IPS-18a (cell line): ENCODE data around the gene KCTD11.
"Not testable (repeated sequence)": the region's sequence is repeated elsewhere in the genome, so short reads cannot be mapped to it uniquely, and the experiment has no call there.

Experiments used
- H3K27ac ChIP-seq: one replicate; pipeline ENCODE4 v1.5.1; 2013; ENCODE audit warnings: low read length
- H3K27me3 ChIP-seq: one replicate; pipeline ENCODE4 v1.6.1; 2013; ENCODE audit warnings: mild to moderate bottlenecking, low read length; ENCODE audit not compliant: control insufficient read depth, insufficient read depth
- H3K36me3 ChIP-seq: one replicate; pipeline ENCODE4 v1.6.1; 2013; ENCODE audit warnings: low read depth, low read length; ENCODE audit not compliant: control insufficient read depth
- H3K4me1 ChIP-seq: one replicate; pipeline ENCODE4 v1.6.1; 2013; ENCODE audit warnings: low read depth, low read length; ENCODE audit not compliant: control insufficient read depth
- H3K4me3 ChIP-seq: one replicate; pipeline ENCODE4 v1.5.1; 2013; ENCODE audit warnings: low read length
- H3K9ac ChIP-seq: one replicate; pipeline ENCODE4 v1.6.1; 2013; ENCODE audit warnings: mild to moderate bottlenecking, low read length, moderate library complexity
- H3K9me3 ChIP-seq: one replicate; pipeline ENCODE4 v1.6.1; 2013; ENCODE audit warnings: low read depth, low read length; ENCODE audit not compliant: control insufficient read depth

KCTD11 gene

DNA sequence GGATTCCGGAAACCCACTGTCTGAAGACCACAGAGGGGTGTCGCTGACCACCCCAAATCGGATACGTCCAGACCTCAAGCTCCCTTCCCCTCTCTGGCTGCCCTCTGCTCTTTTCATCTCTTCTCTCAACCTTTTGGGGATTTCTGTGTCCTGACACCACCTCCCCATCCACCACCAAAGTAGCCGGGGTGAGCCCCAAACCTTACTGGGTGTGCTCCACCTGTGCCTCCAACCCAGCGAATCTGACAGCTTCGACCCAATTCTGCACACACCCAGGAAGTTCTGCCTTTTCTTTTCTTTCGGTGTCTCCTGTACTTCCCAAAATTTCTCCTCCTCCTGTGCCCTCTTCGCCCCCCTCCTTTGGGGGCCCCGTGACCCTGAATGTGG is 534 bp downstream of the KCTD11 start:
- peak overlapping the region; percentile 66 for H3K9ac ChIP-seq
- peak overlapping the region; percentile 74 for H3K4me3 ChIP-seq
- H3K36me3 ChIP-seq = no peaks in the 10 kb centered on the region
- H3K4me1 ChIP-seq = peaks cover 16% of the 10 kb centered on the region
- H3K9me3 ChIP-seq = no peaks in the 10 kb centered on the region
- H3K27ac ChIP-seq = no peak overlapping the region
- H3K27me3 ChIP-seq = peaks cover 5% of the 10 kb centered on the region

DNA sequence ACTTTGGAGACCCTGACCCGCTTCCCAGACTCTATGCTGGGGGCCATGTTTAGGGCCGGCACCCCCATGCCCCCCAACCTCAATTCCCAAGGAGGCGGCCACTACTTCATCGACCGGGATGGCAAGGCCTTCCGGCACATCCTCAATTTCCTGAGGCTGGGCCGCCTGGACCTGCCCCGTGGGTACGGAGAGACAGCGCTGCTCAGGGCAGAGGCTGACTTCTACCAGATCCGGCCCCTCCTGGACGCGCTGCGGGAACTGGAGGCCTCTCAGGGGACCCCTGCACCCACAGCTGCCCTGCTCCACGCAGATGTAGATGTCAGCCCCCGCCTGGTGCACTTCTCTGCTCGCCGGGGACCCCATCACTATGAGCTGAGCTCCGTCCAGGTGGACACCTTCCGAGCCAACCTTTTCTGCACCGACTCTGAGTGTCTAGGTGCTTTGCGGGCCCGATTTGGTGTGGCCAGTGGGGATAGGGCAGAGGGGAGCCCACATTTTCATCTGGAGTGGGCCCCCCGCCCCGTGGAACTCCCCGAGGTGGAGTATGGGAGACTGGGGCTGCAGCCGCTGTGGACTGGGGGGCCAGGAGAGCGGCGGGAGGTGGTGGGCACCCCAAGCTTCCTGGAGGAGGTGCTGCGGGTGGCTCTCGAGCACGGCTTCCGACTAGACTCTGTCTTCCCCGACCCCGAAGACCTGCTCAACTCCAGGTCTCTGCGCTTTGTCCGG is 1.1 kb downstream of the KCTD11 start:
- H3K4me3 ChIP-seq = peak overlapping the region; percentile 74
- H3K9ac ChIP-seq = no peak overlapping the region
- no peaks in the 10 kb centered on the region for H3K9me3 ChIP-seq
- no peak overlapping the region for H3K27ac ChIP-seq
- H3K27me3 ChIP-seq = peaks cover 5% of the 10 kb centered on the region
- H3K36me3 ChIP-seq = no peaks in the 10 kb centered on the region
- H3K4me1 ChIP-seq = peaks cover 16% of the 10 kb centered on the region

DNA sequence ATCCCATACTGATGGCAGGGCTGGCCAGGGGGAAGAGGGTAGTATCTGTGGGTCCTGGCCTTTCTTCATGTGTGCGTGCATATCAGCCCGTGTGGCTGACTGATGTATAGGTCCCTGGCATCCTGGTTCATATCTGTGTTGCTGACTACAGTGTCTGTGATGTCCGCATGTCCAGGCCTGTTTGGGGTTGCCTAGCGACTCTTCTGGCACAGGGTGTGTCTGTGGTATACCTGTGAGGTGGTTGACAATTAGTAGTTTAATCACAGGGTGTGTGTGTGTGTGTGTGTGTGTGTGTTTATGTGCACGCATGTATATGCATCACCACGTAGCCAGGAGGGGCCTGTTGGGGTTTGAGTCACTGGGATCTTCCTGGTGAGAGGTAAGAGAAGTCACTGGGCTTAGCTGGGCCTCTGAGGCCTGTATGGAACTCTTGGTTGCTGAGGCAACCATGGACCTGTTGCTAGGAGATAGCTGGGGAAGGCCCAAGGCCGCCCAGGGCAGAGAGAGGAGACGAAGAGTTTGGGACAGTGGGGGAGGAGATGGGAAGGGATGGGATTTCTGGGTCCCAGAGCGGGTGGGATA is 2.4 kb downstream of the KCTD11 start:
- H3K27me3 ChIP-seq = peaks cover 5% of the 10 kb centered on the region
- no peak overlapping the region for H3K9ac ChIP-seq
- H3K9me3 ChIP-seq = no peaks in the 10 kb centered on the region
- H3K4me3 ChIP-seq = no peak overlapping the region
- no peaks in the 10 kb centered on the region for H3K36me3 ChIP-seq
- peaks cover 15% of the 10 kb centered on the region for H3K4me1 ChIP-seq
- no peak overlapping the region for H3K27ac ChIP-seq

DNA sequence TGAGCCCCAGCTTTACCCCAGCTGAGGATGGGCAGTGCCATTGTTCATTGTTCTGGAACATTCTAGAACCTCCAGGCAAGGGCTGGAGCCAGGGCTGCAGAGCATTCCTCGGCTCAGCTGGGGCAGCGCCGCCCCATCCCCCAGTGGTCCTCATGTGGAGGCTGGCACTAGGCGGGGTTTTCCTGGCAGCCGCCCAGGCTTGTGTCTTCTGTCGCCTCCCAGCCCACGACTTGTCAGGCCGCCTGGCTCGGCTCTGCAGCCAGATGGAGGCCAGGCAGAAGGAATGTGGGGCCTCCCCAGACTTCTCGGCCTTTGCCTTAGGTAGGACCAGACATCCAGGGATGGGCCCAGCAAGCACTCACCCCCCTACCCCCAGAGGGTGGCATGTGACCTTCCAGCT is 3.1 kb downstream of the KCTD11 start, which contains the start of gene TMEM95:
TSS of gene TMEM95 (plus strand) at position 104 of the 400 bp plus-strand sequence. CDS start at position 153, 49 bp downstream.
- peaks cover 8% of the 10 kb centered on the region for H3K4me1 ChIP-seq
- H3K27ac ChIP-seq = no peak within 1 kb of the TSS
- H3K9ac ChIP-seq = no peak within 1 kb of the TSS
- H3K36me3 ChIP-seq = no peaks in the 10 kb centered on the region
- H3K4me3 ChIP-seq = no peak within 1 kb of the TSS
- no peaks in the 10 kb centered on the region for H3K9me3 ChIP-seq
- peaks cover 5% of the 10 kb centered on the region for H3K27me3 ChIP-seq

DNA sequence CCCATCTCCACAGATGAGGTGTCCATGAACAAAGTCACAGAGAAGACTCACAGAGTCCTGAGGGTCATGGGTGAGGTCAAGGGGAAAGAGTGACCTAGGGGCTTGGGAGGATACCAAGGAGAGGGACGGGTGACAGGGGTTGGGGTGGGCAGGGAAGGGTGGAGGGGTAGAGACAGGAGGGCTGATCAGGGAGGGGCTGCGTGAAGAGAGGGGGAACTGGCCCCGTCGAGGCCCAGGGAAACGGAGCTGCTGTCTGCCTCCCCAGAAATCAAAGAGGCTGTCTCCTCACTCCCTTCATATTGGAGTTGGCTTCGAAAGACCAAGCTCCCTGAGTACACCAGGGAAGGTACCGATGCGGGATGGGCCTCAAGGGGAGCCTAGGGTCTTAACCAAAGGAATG is 3.6 kb downstream of the KCTD11 start:
- Histone ChIP-seq H3K27me3 (peaks cover 5% of the 10 kb centered on the region), H3K36me3 (no peaks in the 10 kb centered on the region), H3K4me3 (no peak overlapping the region), H3K4me1 (peaks cover 8% of the 10 kb centered on the region), H3K9ac (no peak overlapping the region), H3K9me3 (no peaks in the 10 kb centered on the region), H3K27ac (no peak overlapping the region)

DNA sequence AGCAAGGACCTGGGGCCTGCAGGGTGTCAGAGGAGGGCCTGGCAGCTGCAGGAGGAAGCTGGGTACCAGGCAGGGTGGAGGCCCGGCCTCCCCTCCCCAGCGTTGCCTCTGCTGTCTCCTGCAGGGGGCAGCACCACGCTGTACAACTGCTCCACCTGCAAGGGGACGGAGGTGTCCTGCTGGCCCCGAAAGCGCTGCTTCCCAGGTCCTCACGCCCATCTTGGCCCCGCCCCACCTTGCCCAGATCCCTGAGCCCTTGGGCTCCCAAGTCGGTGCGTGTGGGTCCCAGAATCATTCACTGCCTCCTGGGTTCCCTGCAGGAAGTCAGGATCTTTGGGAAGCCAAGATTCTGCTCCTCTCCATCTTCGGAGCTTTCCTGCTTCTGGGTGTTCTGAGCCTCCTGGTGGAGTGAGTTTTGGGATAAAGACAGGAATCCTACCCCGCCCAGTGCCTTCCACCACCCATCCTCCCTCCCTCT is 4.1 kb downstream of the KCTD11 start:
- Histone ChIP-seq H3K4me3 (peak overlapping the region; percentile 28), H3K9me3 (no peaks in the 10 kb centered on the region), H3K9ac (no peak overlapping the region), H3K4me1 (peaks cover 8% of the 10 kb centered on the region), H3K27ac (no peak overlapping the region), H3K27me3 (peaks cover under 1% of the 10 kb centered on the region), H3K36me3 (no peaks in the 10 kb centered on the region)

DNA sequence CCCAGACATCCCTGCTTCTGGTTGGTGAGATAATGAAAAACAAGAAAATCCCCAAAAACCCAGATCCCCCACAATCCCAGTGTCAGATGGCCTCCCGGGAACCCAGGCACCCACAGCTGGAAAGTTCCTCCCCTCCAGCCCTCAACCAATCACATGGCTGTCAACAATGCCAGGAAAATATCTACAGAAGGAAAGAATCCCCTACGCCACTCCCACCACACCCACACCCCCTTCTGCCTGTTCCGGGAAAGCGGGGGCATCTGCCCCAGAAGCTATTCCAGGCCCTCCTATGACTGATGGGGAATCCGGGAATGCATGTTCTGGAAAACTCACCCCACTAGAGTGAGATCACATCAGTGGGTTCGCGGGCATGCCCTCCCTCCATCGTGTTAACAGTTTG is 4.8 kb downstream of the KCTD11 start:
- peaks cover 8% of the 10 kb centered on the region for H3K4me1 ChIP-seq
- no peaks in the 10 kb centered on the region for H3K9me3 ChIP-seq
- H3K27me3 ChIP-seq = no peaks in the 10 kb centered on the region
- no peaks in the 10 kb centered on the region for H3K36me3 ChIP-seq
- no peak overlapping the region for H3K4me3 ChIP-seq
- H3K27ac ChIP-seq = no peak overlapping the region
- no peak overlapping the region for H3K9ac ChIP-seq

DNA sequence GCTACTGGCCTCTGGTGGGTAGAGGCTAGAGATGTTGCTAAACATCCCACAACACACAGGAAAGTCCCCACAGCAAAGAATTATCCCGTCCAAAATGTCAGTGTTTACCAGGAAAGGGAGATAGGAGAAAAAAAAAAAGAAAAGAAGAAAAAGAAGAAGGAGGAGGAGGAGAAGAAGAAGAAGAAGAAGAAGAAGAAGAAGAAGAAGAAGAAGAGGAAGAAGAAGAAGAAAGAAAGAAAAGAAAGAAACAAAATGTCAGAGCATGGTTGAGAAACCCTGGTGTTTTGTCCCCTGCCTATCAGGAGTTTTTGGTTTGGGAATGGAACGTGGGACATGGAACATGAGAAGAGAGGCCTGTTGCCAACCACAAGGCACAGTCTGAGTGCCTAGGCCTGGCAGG is 5.4 kb downstream of the KCTD11 start:
- Histone ChIP-seq H3K9ac (no peak overlapping the region), H3K27ac (no peak overlapping the region), H3K9me3 (no peaks in the 10 kb centered on the region), H3K4me1 (peaks cover 8% of the 10 kb centered on the region), H3K4me3 (no peak overlapping the region), H3K36me3 (no peaks in the 10 kb centered on the region), H3K27me3 (no peaks in the 10 kb centered on the region)

DNA sequence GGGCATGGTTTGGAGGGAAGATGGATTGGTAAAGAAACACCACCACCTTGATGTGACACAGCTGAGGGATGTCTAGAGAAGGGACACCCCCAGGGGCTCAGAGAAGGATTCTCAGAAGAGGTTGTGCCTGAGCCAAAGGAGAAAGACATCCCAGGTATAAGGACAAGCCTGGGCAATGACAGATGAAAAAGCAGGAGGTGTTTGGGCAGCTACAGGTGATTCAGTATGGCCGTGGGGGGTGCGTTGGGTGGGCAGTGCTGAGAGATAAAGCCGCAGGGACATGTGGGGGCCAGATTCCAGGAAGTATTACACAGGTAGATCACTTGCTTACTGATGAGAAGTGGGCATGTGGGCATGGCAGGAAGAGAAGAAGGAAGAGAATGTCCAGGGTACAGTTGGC is 9.9 kb downstream of the KCTD11 start:
- no peak overlapping the region for H3K9ac ChIP-seq
- H3K4me1 ChIP-seq = no peaks in the 10 kb centered on the region
- no peaks in the 10 kb centered on the region for H3K9me3 ChIP-seq
- H3K27ac ChIP-seq = no peak overlapping the region
- no peaks in the 10 kb centered on the region for H3K36me3 ChIP-seq
- H3K4me3 ChIP-seq = no peak overlapping the region
- no peaks in the 10 kb centered on the region for H3K27me3 ChIP-seq

DNA sequence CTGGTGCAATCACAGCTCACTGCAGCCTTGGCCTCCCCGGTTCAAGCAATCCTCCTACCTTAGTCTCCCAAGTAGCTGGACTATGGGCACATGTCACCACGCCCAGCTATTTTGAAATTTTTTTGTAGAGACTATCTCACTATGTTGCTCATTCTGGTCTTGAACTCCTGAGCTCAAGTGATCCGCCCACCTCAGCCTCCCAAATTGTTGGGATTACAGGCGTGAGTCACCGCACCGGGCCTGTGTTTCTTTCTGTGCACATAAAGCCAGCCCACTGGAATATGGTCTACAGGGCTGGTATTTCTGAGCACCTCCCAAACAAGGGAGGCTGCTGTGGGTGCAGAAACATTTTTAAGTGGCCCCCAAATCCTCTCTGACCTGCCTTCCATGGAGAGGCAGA is 11.3 kb downstream of the KCTD11 start:
- no peak overlapping the region for H3K27ac ChIP-seq
- H3K4me3 ChIP-seq = no peak overlapping the region
- H3K4me1 ChIP-seq = peaks cover 3% of the 10 kb centered on the region
- no peaks in the 10 kb centered on the region for H3K27me3 ChIP-seq
- H3K9me3 ChIP-seq = no peaks in the 10 kb centered on the region
- H3K36me3 ChIP-seq = no peaks in the 10 kb centered on the region
- no peak overlapping the region for H3K9ac ChIP-seq

DNA sequence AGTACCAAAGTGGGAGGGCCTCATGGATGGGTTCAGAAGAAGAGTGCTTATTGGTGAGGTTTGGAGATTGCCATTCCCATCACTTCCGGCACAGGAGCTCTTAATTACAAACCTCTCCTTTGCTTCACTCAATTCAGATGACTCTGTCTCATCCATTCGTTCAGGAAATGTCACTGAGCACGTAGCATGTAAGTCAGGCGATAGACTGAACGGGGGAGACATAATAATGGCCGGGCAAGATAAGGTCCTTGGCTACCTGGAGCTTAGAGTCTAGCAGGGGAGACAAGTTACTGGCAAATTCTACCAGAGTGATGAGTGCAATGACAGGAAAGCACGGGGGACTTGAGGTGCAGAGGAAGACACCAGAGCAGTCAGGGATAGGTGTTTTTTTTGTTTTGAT is 14.0 kb downstream of the KCTD11 start:
- not testable (repeated sequence) for H3K9ac ChIP-seq, H3K4me3 ChIP-seq, H3K27ac ChIP-seq, H3K9me3 ChIP-seq, H3K4me1 ChIP-seq, H3K36me3 ChIP-seq, H3K27me3 ChIP-seq

DNA sequence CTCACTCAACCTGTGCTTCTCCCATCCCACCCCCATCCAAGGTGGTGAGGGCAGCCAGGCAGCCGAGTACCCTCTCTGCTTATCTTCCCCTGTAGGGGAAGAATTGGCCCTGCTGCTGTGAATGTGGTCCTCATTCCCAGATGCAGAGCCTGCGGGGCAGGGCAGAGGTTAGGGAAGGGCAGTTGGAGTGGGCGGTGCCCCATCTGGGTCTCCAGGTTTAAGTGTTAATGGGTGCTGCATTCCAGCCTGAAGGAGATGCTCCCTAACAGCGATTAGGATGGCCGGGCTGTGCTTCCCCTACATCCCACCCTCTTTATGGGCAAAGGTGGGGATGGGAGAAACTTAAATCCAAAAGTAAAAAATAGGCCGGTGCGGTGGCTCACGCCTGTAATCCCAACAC is 15.1 kb downstream of the KCTD11 start:
- H3K27me3 ChIP-seq = no peaks in the 10 kb centered on the region
- no peaks in the 10 kb centered on the region for H3K9me3 ChIP-seq
- H3K9ac ChIP-seq = no peak overlapping the region
- H3K27ac ChIP-seq = no peak overlapping the region
- H3K4me1 ChIP-seq = peaks cover 5% of the 10 kb centered on the region
- no peaks in the 10 kb centered on the region for H3K36me3 ChIP-seq
- H3K4me3 ChIP-seq = no peak overlapping the region
